Stimulated activated CD4-positive, alpha-beta T cell treated with anti-CD3 and anti-CD28 coated beads, Interleukin-1b, Interleukin-23, amount 100 ng/mL, for 1 hour (primary cell): ENCODE results near the gene TTC7B.

Source experiments
- DNase-seq, 2 donors: peaks; one replicate each; pipeline ENCODE4 v3.0.0-alpha.2; 2020; ENCODE audit warnings: low read depth in 2 of 2

TTC7B gene

GRCh38 chr14:90703841-90704737, 112.1 kb downstream of the TTC7B start:
- DNase-seq: no peak

DNA sequence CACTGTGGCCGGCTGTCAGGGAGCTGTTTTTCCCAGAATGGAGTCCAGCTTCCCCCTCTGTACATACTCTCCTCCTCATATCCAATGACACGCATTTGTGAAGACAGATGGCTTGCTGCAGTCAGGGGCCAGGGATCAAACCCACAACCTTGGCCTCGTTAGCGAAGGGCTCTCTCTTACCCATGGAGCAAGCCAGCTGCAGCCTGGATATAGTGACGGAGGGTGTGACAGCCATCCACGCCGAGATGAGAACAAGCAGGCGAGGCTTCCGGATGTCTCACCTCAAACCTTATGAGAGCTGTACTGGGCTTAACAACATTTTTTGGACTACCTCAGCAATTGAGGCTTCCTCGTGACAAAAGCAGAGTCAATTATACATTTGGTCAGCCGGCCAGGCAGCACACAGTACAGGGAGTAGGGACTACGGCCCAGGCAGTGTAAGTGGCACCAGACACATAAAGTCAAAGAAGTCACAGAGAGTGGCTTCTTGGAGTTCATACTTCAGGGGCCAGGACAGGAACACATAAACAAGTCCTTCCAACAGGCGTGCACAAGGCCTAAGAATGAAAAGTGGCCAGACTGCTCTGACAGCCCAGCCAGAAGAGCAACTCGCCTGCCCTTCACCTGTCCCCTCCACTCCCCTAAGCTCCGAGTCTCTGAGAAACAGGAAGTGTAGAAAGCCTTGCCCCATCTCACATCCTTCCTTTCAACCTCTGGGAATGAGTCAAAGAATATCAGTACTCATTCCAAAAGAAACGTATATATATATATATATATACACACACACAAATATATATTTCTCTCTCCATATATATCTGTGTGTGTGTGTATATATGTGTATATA, 115.1 kb downstream of the TTC7B start:
- no peak for DNase-seq

GRCh38 chr14:90699016-90699415, 117.2 kb downstream of the TTC7B start:
- no peak for DNase-seq

- no peak for DNase-seq
These were observed 117.8 kb downstream of the TTC7B start for GRCh38 chr14:90698379-90698869.

GRCh38 chr14:90697577-90698206, 118.5 kb downstream of the TTC7B start:
- DNase-seq: peak; percentile 47 to 53

GRCh38 chr14:90697132-90697531, 119.1 kb downstream of the TTC7B start:
- no peak for DNase-seq

GRCh38 chr14:90696720-90697119, 119.5 kb downstream of the TTC7B start:
- no peak for DNase-seq

GRCh38 chr14:90695997-90696660, 120.1 kb downstream of the TTC7B start:
- no peak for DNase-seq

DNA sequence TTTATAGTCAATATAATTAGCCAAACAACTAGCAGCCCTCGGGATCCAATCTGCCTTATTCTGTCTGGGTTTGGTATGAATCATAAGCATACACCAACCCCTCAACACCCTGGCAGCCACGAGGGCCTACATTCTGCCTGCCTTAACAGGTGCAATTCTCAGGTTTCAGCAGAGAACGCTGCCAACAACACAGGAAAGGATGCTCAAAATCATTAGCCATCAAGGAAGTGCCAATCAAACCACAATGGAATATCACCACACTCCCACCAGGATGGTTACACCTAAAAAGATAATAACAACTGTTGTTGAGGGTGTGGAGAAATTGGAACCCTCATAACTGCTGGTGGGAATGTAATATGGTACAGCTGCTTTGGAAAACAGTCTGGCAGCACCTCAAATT, 122.8 kb downstream of the TTC7B start:
- no peak for DNase-seq

- DNase-seq: no peak
These were observed 123.4 kb downstream of the TTC7B start for GRCh38 chr14:90692826-90693225.

- DNase-seq: no peak
These were observed 124.2 kb downstream of the TTC7B start for GRCh38 chr14:90692061-90692460.

DNA sequence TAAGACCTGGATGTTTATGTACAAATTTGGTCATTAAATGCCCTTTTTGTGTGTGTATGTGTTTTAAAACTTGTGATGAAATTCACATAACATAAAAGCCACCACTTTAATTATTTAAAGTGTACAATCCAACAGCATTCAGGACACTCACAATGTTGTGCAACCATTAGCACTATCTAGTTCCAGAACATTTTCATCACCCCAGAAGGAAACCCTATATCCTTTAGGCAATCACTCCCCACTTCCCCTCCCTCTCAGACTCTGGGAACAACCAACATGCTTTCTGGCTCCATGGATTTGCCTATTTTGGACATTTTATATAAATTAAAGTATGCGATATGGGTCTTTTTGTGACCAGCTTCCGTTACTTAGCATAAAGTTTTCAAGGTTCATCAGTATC, 124.6 kb downstream of the TTC7B start:
- no peak for DNase-seq

- no peak for DNase-seq
These were observed 128.6 kb downstream of the TTC7B start for GRCh38 chr14:90687680-90688079.

GRCh38 chr14:90682615-90683014, 133.6 kb downstream of the TTC7B start:
- DNase-seq: no peak

- no peak for DNase-seq
These were observed 134.3 kb downstream of the TTC7B start for GRCh38 chr14:90681929-90682328.

DNA sequence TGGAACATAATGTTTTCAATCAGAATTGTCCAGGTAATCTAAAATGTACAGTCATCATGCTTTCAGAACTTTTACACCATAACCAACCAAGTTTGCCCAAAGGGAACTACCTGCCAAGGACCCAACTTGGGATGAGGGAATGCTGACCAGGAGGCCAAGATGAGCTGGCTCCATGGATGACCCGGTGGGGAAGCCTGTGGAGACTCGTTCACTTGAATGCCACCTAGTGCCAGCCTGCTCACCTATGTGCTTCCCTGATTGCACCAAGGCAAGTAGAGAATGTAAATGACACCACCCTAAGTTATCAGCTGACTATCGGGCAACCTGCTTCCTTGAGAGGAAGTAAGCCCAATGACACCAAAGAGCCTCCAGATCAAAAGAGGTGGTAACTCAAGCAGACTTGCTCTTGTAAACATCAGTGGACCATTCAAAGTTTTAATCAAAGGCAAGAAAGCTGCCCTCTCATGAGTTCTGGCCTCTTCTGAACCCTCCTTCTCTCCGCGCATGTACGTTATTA, 137.3 kb downstream of the TTC7B start:
- DNase-seq: no peak

- DNase-seq: no peak
These were observed 137.8 kb downstream of the TTC7B start for GRCh38 chr14:90678420-90678819.

DNA sequence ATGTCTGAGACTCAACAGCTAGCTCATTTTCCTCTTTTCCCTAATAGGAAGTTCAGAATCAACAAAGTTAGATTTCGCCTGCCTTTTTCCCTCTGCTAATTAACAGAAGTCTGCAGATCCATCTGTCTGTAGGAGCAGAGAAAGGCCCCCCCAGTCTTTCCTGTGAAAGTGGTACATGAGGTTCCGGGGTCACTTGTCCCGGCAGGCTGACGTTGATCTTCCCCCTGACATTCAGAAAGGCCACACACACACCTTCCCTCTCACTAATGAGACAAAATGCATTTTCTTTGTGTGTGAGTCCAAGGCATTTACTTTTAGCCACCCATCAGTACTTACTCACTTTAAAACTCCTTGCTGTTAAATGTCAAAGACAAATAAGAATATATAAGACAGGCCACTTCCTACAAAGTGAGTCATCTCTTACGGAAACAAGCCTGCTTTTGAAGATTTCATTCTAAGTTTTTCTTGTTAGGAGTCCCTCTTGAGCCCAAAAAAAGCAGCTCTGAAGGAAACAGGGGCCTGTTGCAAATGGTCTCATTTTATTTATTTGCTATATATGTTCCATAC, 138.7 kb downstream of the TTC7B start:
- DNase-seq: no peak

DNA sequence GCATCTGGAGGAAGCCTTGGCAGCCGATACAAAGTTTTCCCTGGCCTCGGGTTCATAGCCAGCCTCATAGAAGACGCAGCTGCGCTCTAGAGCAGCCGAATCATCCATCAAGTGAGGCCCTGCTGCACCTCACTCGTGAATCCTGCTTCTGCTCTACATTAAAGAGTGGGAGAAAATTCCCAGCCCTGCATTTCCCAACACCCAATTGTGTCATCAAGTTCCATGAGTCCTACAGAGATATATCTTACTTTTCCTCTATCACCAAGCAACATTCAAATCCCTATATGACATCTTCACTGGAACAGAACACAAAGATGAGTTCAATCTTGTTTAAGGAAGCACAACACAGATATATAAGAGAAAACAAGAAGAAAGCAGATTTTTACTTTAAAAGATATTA, 139.3 kb downstream of the TTC7B start:
- no peak for DNase-seq

DNA sequence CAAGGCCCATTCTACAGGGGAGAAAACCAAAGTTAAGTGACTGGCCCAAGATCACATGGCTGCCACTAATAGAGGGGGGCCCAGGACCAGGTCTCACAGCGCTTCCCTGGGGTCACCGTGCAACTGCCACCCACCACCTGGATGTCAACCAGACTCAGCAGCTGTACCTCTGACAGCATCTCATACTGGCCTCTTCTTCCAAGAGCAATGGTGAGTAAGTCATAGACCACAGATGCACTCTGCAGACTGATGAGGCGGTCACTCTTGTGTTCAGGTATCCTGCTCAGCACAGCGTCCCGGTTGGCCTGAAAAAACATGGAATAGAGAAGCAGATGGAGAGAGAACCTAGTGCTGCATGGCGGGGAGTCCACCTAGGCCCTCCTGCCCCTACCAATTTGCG, 139.9 kb downstream of the TTC7B start:
- DNase-seq: no peak

GRCh38 chr14:90675399-90675798, 140.8 kb downstream of the TTC7B start:
- DNase-seq: no peak
